ENCODE measurements around the gene FBXO40.

DNA sequence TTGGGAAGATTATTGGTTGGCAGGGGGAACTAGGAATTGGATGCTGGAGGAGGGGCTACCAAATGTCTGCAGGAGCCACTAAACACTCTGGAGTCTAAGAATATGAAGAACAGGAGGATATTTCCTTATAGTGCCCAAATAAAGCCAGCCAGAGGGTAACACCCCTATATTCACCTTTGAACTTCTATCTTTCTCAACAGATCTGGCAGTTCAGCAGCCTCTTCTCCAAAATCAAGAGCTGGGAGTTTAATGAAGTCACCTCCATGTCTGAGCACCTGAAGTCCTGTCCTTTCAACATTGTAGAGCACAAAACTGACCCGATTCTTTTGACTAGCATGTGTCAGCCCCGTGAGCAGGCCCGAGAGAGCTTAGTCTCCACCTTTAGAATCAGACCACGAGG is 33.3 kb downstream of the FBXO40 start:
- TF ChIP-seq POLR2AphosphoS5 (IDR thresholded peaks at IDR 0.05) = no peak
- TF ChIP-seq, protein P1, sequence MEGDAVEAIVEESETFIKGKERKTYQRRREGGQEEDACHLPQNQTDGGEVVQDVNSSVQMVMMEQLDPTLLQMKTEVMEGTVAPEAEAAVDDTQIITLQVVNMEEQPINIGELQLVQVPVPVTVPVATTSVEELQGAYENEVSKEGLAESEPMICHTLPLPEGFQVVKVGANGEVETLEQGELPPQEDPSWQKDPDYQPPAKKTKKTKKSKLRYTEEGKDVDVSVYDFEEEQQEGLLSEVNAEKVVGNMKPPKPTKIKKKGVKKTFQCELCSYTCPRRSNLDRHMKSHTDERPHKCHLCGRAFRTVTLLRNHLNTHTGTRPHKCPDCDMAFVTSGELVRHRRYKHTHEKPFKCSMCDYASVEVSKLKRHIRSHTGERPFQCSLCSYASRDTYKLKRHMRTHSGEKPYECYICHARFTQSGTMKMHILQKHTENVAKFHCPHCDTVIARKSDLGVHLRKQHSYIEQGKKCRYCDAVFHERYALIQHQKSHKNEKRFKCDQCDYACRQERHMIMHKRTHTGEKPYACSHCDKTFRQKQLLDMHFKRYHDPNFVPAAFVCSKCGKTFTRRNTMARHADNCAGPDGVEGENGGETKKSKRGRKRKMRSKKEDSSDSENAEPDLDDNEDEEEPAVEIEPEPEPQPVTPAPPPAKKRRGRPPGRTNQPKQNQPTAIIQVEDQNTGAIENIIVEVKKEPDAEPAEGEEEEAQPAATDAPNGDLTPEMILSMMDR (IDR thresholded peaks at IDR 0.05) = no peak

All from stomach (tissue), 4 donors.